Muscle of leg (tissue), 11 donors: ENCODE data around the gene THRB. TPM values are rescaled to one million over a fixed set of nuclear protein-coding genes. Genes with fewer than 3 reads are reported as not detected.
"Not testable (repeated sequence)": the region's sequence is repeated elsewhere in the genome, so short reads cannot be mapped to it uniquely, and the experiment has no call there.

Source experiments
- DNase-seq: peaks from one replicate; pipeline ENCODE4 v3.0.0; 2013
- H3K27ac ChIP-seq: one replicate; pipeline ENCODE4 v1.5.1; 2013; ENCODE audit warnings: mild to moderate bottlenecking, low read length, control low read depth
- H3K27me3 ChIP-seq: one replicate; pipeline ENCODE4 v1.6.1; 2013; ENCODE audit warnings: low read length; ENCODE audit not compliant: control insufficient read depth, insufficient read depth
- H3K36me3 ChIP-seq: one replicate; pipeline ENCODE4 v1.6.1; 2013; ENCODE audit warnings: low read length; ENCODE audit not compliant: control insufficient read depth, insufficient read depth
- H3K4me1 ChIP-seq: one replicate; pipeline ENCODE4 v1.6.1; 2013; ENCODE audit warnings: low read length; ENCODE audit not compliant: control insufficient read depth, insufficient read depth
- H3K4me3 ChIP-seq: one replicate; pipeline ENCODE4 v1.5.1; 2013; ENCODE audit warnings: low read length, control low read depth
- H3K9me3 ChIP-seq: replicated peaks from 2 replicates; pipeline ENCODE4 v1.6.1; 2013; ENCODE audit warnings: low read depth, low read length; ENCODE audit not compliant: control insufficient read depth
- WGBS: methylation state at CpG from one replicate; pipeline ENCODE4 v1.1.5; 2013; ENCODE audit warnings: missing lambda C conversion rate; ENCODE audit not compliant: insufficient coverage; 5-methylcytosine and 5-hydroxymethylcytosine counted together
- polyA plus RNA-seq, 8 donors: library from polyadenylated mRNA; unstranded; fragments of 120-200 nt; gene quantifications; one replicate each; pipeline versions ENCODE4 v1.2.1 to v1.2.3, GENCODE V29; 2013; ENCODE audit warnings: inconsistent platforms in 1 of 8, low replicate concordance in 1 of 8; ENCODE audit not compliant: insufficient read length in 8 of 8, insufficient read depth in 1 of 8
- total RNA-seq: library from RNA; stranded (reverse); fragments of 120-200 nt; gene quantifications from one replicate; pipeline ENCODE4 v1.2.4, GENCODE V29; 2013

Gene THRB
- total and polyA plus RNA-seq, 9 donors: 0.33 to 3.1 (median 1.7) TPM

DNA sequence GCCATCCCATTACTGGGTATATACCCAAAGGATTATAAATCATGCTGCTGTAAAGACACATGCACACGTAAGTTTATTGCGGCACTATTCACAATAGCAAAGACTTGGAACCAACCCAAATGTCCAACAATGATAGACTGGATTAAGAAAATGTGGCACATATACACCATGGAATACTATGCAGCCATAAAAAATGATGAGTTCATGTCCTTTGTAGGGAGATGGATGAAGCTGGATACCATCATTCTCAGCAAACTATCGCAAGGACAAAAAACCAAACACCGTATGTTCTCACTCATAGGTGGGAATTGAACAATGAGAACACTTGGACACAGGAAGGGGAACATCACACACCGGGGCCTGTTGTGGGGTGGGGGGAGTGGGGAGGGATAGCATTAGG lies 95.9 kb downstream of the THRB start:
- not testable (repeated sequence) for DNase-seq, H3K9me3 ChIP-seq, H3K4me1 ChIP-seq, H3K27ac ChIP-seq, H3K27me3 ChIP-seq, H3K36me3 ChIP-seq, H3K4me3 ChIP-seq
- no CpG with 5 or more reads among the region's 5 CpGs for WGBS

DNA sequence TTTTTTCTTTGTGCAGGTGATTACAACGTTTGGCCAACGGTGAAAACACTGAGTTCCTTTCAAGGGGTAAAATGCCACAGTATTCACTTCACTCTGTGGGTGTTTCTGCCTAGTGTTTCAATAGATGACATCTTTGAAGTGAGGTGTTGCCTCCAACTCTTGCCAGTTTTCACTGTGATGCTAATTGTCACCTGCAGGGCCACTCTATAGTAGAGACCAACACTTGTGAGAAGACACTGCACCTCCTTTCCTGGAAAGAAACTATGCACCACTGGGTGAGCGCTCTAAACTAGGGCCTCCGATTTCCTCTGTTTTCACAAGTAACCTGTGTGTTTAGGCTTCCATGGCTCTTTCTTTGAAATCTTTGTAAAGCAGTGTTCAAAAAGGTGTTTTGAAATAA lies 98.3 kb downstream of the THRB start:
- H3K27ac ChIP-seq: no peak overlapping the region
- H3K36me3 ChIP-seq: no peaks in the 10 kb centered on the region
- no CpG with 5 or more reads among the region's 4 CpGs for WGBS
- no peak for DNase-seq
- H3K27me3 ChIP-seq: no peaks in the 10 kb centered on the region
- no peaks in the 10 kb centered on the region for H3K9me3 ChIP-seq
- H3K4me3 ChIP-seq: no peak overlapping the region
- no peaks in the 10 kb centered on the region for H3K4me1 ChIP-seq

DNA sequence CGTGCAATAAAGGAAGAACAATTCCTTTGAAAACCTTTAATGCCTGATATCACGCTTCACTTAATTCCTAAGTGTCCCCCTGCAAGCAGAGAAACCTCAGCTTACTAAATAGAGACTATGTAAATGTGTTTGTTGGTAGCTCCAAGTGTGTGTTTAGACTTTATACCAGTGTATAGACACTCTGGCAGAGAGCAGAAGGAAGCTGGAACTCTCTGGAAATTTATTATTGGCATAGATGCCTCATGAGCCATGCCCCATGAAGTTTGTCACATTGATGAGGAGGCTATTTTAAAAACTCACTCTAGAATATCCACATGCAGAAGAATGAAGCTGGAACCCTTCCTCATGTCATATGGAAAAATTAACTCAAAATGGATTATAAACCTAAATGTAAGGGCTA lies 99.9 kb downstream of the THRB start:
- no peak overlapping the region for H3K27ac ChIP-seq
- peaks cover 3% of the 10 kb centered on the region for H3K4me1 ChIP-seq
- WGBS: no CpG with 5 or more reads among the region's 2 CpGs
- H3K27me3 ChIP-seq: no peaks in the 10 kb centered on the region
- H3K36me3 ChIP-seq: no peaks in the 10 kb centered on the region
- no peaks in the 10 kb centered on the region for H3K9me3 ChIP-seq
- no peak for DNase-seq
- no peak overlapping the region for H3K4me3 ChIP-seq

DNA sequence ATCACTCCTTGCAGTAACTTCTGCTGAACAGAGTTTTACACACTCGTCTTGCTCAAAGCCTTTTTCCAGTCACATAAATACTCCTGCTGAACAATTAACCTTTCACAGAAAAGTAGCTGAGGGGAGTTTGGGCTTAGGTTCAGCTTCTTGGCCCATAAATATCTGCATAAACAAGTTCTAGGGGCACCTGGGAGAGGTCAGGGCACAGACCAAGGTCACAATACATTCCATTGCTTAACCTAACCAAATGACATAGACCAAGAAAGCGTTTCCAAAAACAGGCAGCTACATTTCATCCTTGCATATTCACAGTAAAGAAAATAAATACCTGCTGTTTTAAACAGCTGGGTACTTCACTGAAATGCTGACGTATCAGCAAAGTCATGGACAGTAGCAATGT lies 101.3 kb downstream of the THRB start:
- no peak overlapping the region for H3K27ac ChIP-seq
- H3K9me3 ChIP-seq: no peaks in the 10 kb centered on the region
- H3K4me3 ChIP-seq: no peak overlapping the region
- no CpG with 5 or more reads among the region's 3 CpGs for WGBS
- no peaks in the 10 kb centered on the region for H3K36me3 ChIP-seq
- DNase-seq: no peak
- H3K27me3 ChIP-seq: no peaks in the 10 kb centered on the region
- peaks cover 3% of the 10 kb centered on the region for H3K4me1 ChIP-seq

DNA sequence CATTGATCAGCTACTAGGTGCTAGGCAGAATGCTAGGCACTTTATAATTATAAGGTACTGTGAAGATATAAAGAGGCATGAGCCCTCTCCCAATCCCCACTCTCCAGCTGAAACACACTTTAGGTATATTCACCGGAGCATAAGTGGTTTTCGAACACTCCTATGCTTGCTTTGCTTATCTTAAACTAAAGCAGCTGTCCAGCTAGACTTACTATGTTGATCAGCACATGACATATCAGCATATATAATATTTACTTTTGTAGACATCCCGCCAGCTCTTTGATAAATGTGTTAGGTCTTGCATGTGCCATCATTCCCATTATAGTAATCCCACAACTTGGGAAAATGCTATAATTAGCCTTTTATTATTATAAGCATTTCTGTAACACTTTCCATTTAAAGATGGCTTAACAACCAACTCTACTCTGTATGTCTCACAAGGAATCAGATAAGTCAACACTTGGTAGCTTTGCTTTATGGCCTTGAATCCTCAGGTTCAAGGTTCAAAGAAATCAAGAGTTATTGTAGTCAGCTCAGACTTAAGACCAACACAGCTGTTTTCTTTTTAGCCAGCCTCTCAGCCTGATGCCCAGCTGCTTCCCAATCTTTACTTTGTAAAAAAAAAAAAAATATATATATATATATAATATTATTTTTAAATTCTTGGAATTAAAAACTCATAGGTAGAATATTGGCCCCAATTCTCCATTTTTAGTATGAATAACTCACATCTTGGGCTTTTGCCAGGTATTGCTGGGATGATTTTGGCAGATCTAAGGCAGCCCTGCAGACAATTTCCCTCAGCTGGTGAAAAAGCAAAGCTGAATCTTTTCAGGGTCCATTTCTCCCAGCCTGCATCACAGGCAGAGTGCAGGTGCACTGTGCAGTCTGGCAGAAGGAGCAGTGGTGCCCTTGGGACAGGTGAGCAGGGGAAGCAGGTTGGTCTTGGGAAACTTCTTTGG lies 104.2 kb downstream of the THRB start:
- Histone ChIP-seq H3K4me3 (no peak overlapping the region), H3K36me3 (no peaks in the 10 kb centered on the region), H3K4me1 (peaks cover 10% of the 10 kb centered on the region), H3K9me3 (no peaks in the 10 kb centered on the region), H3K27me3 (no peaks in the 10 kb centered on the region), H3K27ac (no peak overlapping the region)
- peak; percentile 64 for DNase-seq
- 80% methylated on average over 1 of the region's 3 CpGs for WGBS

DNA sequence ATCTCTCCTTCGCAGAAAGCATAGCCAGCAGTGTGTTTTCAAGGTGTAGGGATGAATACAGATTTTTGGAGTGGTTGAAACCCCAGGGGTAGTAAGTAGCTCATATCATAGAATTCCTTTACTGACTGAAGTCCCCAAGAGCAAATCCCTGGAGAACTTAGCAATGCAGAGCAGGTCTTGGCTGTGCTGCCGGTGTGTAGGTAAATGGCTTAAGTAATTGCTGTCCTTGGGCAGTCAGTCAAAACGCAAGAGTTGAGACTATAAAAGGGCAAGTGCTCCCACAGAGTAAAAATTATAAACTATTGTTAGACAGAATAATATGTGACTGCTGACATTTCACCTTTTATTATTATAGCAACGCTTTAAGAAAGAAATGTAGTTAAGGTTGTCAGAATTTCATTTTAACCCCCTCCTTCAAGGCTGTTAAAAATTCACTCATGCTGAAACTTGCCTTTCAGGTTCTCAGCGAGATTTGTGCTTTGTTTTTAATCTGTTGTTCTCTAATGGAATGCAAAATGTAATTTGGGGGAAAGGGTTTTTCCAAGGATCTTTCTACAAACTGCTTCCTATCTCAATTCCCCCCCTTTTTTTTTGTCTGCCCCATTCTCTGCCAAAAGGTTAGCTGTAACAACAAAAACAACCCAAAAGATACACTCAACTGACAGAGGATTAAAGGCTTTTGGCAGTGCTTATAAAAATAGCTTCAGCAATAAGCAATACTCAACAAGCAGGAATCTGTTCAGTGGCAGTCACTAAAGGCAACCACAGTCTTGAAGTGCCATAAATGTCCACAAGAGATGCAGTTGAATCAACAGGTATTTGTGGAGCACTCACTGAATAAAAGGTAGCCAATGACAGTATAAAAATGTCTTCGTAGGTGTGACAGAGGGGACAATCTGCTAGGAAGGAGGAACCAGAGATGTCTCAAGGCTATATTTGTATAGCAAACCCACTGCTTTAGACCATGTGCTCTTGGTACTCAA lies 105.3 kb downstream of the THRB start:
- H3K36me3 ChIP-seq: no peaks in the 10 kb centered on the region
- no peak overlapping the region for H3K27ac ChIP-seq
- DNase-seq: peak; percentile 32
- peaks cover 10% of the 10 kb centered on the region for H3K4me1 ChIP-seq
- H3K4me3 ChIP-seq: no peak overlapping the region
- 83% methylated on average over 1 of the region's 6 CpGs for WGBS
- H3K27me3 ChIP-seq: no peaks in the 10 kb centered on the region
- no peaks in the 10 kb centered on the region for H3K9me3 ChIP-seq

DNA sequence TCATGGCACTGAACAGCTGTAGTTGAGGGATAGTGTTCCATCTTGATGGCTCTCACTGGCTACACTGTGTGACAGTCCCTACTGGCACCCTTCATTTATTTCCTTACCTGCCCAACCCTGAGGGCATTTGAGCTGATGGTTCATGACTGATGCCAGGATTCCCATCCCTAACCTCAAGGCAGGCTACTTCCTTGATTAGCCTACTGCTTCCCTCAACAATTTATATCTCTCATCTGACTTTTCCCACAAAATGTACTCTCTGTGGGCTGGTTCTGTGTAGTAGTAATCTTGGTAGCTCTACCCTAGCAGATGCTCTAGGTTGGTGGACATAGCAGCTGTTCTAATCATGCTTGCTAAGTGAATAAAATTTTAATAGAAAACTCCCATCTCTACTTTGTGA lies 106.0 kb downstream of the THRB start:
- no peak for DNase-seq
- Histone ChIP-seq H3K9me3 (no peaks in the 10 kb centered on the region), H3K27me3 (no peaks in the 10 kb centered on the region), H3K27ac (no peak overlapping the region), H3K4me3 (no peak overlapping the region), H3K36me3 (no peaks in the 10 kb centered on the region), H3K4me1 (peaks cover 10% of the 10 kb centered on the region)

DNA sequence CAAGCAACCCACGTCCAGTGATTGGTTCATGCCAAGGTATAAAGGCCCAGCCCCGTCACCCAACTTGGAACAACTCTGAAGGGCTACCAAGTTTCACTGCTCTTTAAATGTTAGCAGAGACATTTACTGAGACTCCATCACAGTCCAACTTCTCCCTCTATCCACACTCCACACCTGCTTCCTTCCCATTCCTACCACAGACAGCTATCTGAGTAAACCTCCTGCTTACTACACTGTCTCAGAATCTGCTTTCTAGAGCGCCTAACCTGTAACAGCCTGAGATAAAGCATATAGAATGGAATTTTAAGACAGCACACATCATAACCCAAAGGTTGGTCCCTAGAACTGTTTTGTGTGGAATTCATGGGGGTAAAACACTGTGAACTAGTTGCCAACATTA lies 106.5 kb downstream of the THRB start:
- no peak for DNase-seq
- H3K36me3 ChIP-seq: no peaks in the 10 kb centered on the region
- no peak overlapping the region for H3K4me3 ChIP-seq
- WGBS: 89% methylated on average over 2 of the region's 3 CpGs
- no peaks in the 10 kb centered on the region for H3K27me3 ChIP-seq
- no peaks in the 10 kb centered on the region for H3K9me3 ChIP-seq
- no peak overlapping the region for H3K27ac ChIP-seq
- H3K4me1 ChIP-seq: peaks cover 10% of the 10 kb centered on the region

DNA sequence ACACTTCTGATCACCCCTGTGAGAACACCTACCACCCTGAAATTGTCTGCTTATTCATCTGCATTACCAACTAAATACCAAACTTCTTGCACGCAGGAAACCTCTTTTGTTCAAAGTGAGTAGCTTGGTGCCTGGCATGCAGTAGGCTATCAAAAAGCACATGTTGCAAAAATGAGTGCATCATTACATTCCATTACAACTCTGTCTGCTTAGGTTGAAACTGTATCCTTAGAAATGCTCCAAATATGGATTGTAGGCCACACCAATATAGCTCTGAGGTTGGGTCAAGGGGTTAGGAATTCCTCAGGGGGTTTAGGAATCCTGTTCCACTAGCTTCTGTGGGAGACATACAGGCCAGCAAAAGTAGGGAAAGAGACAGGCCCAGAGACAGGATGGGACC lies 107.2 kb downstream of the THRB start:
- WGBS: no CpG with 5 or more reads among the region's 1 CpG

DNA sequence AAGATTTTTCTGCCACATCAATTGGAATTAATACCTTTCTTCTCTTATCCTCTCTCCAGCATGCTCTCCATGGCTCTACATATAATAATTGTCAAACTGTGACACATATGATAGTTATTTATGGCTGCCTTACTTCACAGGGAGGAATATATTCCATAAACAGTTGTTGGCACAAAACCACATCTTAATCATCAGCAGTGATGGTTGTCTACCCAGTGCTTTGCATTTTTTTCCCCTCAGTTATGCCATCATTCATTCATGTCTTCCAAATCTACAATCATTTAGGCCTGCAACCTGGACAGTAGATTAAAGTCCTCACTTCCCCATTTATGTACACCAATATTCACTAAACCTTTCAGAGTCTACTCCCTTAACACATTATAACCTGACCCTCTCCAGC lies 107.7 kb downstream of the THRB start:
- H3K4me1 ChIP-seq: peaks cover 10% of the 10 kb centered on the region
- no peaks in the 10 kb centered on the region for H3K36me3 ChIP-seq
- no peak for DNase-seq
- H3K27ac ChIP-seq: no peak overlapping the region
- H3K27me3 ChIP-seq: no peaks in the 10 kb centered on the region
- no peak overlapping the region for H3K4me3 ChIP-seq
- H3K9me3 ChIP-seq: no peaks in the 10 kb centered on the region

More for the DNA sequence above, 107.2 kb downstream of the THRB start:
- Histone ChIP-seq H3K4me3 (no peak overlapping the region), H3K9me3 (no peaks in the 10 kb centered on the region), H3K27ac (no peak overlapping the region), H3K27me3 (no peaks in the 10 kb centered on the region), H3K4me1 (peaks cover 10% of the 10 kb centered on the region), H3K36me3 (no peaks in the 10 kb centered on the region)
- no peak for DNase-seq
